Stimulated activated memory B cell treated with anti-CD40 and anti-IgM and Interleukin-4, amounts not matched to agents 10 μg/mL and 1 μg/mL and 100 μg/mL, for 72 hours (primary cell): ENCODE data around the gene WDR17.
"Not testable (repeated sequence)": the region's sequence is repeated elsewhere in the genome, so short reads cannot be mapped to it uniquely, and the experiment has no call there.

ENCODE experiments used
- ATAC-seq: fragments of 150-1000 bp; cut with Tn5 transposase; 2 replicates; pipeline ENCODE4 v1.10.0; 2021
- H3K27ac Mint-ChIP-seq: one replicate; pipeline ENCODE4 v1.8.0; 2022; ENCODE audit warnings: mild to moderate bottlenecking, mixed read lengths
- H3K27me3 Mint-ChIP-seq: one replicate; pipeline ENCODE4 v1.8.0; 2022; ENCODE audit warnings: mixed read lengths
- H3K36me3 Mint-ChIP-seq: one replicate; pipeline ENCODE4 v1.8.0; 2022; ENCODE audit warnings: mixed read lengths
- H3K4me1 Mint-ChIP-seq: one replicate; pipeline ENCODE4 v1.8.0; 2022; ENCODE audit warnings: mixed read lengths
- H3K4me3 Mint-ChIP-seq: one replicate; pipeline ENCODE4 v1.8.0; 2022; ENCODE audit warnings: mild to moderate bottlenecking, moderate library complexity, mixed read lengths
- H3K9me3 Mint-ChIP-seq: one replicate; pipeline ENCODE4 v1.8.0; 2022; ENCODE audit warnings: mixed read lengths

WDR17 gene

DNA sequence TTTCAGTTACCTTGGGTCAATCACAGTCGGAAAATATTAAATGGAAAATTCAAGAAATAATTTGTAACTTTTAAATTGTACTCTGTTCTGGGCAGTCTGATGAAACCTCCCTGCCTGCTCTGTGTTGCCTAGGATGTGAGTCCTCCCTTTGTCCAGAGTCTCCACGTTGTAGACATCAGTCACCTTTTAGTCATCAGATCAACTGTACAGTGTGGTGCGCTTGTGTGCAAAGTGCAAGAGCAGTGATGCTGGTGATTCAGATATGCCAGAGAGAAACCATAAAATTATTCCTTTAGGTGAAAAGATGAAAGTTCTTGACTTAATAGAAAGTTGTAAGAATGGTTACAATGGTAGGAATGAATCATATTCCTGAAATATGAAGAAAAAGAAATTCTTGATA, 128.3 kb downstream of the WDR17 start:
- H3K9me3 Mint-ChIP-seq: no peaks in the 10 kb centered on the region
- peaks cover 27% of the 10 kb centered on the region for H3K27me3 Mint-ChIP-seq
- peaks cover 12% of the 10 kb centered on the region for H3K4me1 Mint-ChIP-seq
- H3K36me3 Mint-ChIP-seq: no peaks in the 10 kb centered on the region
- no peak for ATAC-seq
- no peak overlapping the region for H3K4me3 Mint-ChIP-seq
- no peak overlapping the region for H3K27ac Mint-ChIP-seq

DNA sequence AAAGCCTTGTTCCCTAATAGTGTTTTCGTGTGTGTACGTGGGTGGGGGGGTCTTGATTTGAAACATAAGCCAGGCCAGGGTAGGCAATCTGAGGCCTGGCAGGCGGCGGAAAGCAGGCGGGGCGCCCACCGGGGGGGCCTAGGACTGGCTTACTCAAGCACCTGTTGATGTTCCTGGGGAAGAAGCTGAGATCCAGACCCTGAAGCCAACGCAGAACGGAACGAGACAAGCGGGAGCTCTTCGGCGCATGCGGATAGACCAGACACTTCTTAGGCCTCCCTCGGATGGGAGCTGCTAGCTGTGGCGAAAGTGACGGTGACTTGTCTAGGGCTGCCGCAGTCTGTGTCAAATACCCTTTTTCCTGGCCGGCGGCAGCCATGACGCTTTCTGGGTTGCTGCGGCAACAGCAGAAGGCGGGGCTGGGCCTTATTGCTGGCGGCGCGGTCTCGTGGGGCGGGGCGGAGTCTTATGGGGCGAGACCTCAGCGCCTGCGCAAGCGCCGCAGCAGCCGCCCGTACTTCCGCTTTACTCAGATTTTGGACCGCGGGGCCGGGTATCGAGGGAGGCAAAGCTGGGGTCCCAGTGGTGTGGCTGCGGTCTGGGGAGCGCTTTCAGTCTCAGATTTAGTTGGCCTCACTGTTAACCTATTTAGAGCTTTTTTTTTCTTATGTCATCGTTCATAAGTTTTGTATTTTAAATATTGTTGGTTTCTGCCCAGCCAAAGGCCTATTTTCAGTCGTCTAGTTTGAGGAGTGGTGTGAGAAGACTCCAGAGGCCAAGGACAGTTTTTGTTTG, 129.7 kb downstream of the WDR17 start, which contains the start of gene SPATA4:
TSS of gene SPATA4 (minus strand) at position 402 of the 795 bp plus-strand sequence. CDS start at position 379, 23 bp downstream.
- peaks cover 12% of the 10 kb centered on the region for H3K4me1 Mint-ChIP-seq
- H3K36me3 Mint-ChIP-seq: no peaks in the 10 kb centered on the region
- ATAC-seq: peak; percentile 98
- peaks cover 17% of the 10 kb centered on the region for H3K27me3 Mint-ChIP-seq
- peak within 1 kb of the TSS; percentile 90 for H3K4me3 Mint-ChIP-seq
- no peaks in the 10 kb centered on the region for H3K9me3 Mint-ChIP-seq
- peak within 1 kb of the TSS; percentile 80 for H3K27ac Mint-ChIP-seq

DNA sequence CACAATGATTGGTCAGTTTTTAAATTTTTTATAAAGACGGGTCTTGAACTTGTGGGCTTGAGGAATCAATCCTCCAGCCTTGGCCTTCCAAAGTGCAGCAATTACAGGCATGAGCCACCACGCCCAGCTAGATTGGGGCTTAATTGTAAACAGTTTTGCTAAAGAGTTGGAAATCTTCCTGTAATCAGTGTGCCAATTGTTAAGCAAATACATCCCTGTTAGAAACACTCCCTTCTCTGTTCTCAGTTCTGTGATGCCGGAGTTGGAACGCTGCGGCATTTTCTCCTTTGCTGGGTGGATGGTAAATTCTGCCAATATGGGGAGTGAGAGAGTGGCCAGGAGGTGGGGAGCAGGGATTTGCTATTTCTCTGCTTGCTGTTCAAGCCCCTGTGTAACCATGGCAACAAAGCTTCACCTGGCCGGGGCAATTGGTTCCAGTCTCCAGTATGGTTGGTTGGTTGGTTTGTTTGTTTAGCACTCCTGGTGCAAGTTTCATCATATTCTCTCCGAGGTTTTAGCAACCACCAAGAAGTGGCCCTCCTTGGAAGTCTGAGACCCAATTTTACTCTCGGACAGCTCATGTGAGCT, 132.8 kb downstream of the WDR17 start:
- Mint-ChIP-seq H3K4me3 (no peak overlapping the region), H3K27me3 (peaks cover 9% of the 10 kb centered on the region), H3K36me3 (no peaks in the 10 kb centered on the region), H3K4me1 (peaks cover 12% of the 10 kb centered on the region), H3K9me3 (no peaks in the 10 kb centered on the region), H3K27ac (no peak overlapping the region)
- no peak for ATAC-seq

DNA sequence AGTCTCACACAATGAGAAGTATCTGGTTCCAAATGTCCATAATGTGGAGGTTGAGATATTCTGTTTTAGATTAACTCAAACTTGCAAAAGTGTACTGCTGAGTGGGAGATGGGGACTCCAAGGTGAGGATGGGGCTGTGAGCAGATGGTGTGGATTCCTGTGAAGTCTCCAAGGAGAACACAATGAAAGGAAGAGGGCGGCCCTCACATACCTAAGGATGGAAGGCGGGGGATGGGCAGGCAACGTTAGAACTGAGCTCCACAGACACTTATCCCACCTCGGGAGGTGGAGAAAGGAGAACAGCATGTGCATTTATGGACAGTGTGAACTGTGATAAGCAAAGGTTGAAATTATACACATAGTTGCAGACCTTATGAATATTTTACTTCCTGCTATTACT, 139.7 kb downstream of the WDR17 start:
- Mint-ChIP-seq H3K27ac (no peak overlapping the region), H3K27me3 (peaks cover 46% of the 10 kb centered on the region), H3K9me3 (no peaks in the 10 kb centered on the region), H3K4me3 (no peak overlapping the region), H3K36me3 (no peaks in the 10 kb centered on the region), H3K4me1 (peaks cover under 1% of the 10 kb centered on the region)
- ATAC-seq: no peak

DNA sequence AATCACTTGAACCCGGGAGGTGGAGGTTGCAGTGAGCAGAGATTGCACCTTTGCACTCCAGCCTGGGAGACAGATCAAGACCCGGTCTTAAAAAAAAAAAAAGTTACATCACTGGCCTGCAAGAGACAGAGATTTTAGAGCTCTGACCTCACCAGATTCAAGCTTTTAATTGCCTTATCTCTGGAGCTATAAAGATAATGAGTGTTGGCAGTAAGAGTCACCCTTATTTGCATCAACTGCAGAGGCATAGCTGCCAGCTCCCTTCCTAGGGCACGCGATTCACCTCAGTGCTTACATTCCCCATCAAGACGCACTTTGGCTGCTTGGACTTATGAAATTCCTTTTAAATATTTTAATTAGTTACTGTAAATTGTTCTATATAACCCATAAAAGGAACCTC, 142.2 kb downstream of the WDR17 start:
- ATAC-seq: no peak

DNA sequence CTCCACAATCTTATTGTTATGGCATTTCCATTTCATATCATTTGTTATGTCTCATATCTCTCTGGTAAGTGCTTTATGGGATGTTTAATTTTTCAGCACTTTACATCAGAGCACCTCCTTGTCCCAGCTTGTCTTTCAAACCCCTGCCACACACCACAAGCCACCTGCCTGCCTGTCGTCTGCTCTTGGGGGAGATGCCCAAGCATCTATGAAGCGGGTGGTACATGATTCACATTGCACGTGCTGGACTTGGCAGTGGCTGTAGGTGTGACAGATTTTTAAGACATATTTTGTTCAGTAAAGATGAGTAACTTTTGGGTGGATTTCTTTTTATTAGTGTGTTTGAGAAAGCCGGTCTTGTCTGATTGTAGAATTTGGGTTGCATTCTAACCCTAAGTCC, 143.9 kb downstream of the WDR17 start:
- Mint-ChIP-seq H3K4me1 (peaks cover 8% of the 10 kb centered on the region), H3K4me3 (no peak overlapping the region), H3K27me3 (peaks cover 38% of the 10 kb centered on the region), H3K9me3 (peaks cover 5% of the 10 kb centered on the region), H3K36me3 (no peaks in the 10 kb centered on the region), H3K27ac (no peak overlapping the region)
- ATAC-seq: no peak

More for the DNA sequence above, 142.2 kb downstream of the WDR17 start:
- Mint-ChIP-seq H3K27me3 (peaks cover 51% of the 10 kb centered on the region), H3K9me3 (peaks cover 5% of the 10 kb centered on the region), H3K4me3 (no peak overlapping the region), H3K4me1 (peaks cover 8% of the 10 kb centered on the region), H3K36me3 (no peaks in the 10 kb centered on the region), H3K27ac (no peak overlapping the region)

DNA sequence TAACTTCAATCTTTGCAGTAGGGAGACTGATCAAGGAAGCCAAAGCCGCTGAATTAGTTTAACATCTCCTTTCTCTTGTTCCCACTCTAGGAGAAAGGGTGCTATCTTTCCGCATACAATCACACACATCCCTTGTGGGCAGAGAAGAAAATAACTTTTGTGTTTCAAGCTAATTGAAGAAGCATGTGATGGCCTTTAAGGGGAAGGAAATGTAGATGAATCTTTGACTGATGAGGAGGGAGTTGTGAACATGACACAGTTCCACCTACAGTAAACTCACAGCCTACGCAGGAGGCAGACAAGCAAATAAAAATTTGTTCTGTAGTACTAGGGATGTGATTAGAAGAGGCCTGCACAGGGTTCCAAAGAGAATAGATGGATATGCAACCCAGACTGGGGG, 144.5 kb downstream of the WDR17 start:
- no peak for ATAC-seq
- Mint-ChIP-seq H3K4me1 (peaks cover 8% of the 10 kb centered on the region), H3K4me3 (no peak overlapping the region), H3K27ac (no peak overlapping the region), H3K36me3 (no peaks in the 10 kb centered on the region), H3K27me3 (peaks cover 35% of the 10 kb centered on the region), H3K9me3 (peaks cover 5% of the 10 kb centered on the region)

DNA sequence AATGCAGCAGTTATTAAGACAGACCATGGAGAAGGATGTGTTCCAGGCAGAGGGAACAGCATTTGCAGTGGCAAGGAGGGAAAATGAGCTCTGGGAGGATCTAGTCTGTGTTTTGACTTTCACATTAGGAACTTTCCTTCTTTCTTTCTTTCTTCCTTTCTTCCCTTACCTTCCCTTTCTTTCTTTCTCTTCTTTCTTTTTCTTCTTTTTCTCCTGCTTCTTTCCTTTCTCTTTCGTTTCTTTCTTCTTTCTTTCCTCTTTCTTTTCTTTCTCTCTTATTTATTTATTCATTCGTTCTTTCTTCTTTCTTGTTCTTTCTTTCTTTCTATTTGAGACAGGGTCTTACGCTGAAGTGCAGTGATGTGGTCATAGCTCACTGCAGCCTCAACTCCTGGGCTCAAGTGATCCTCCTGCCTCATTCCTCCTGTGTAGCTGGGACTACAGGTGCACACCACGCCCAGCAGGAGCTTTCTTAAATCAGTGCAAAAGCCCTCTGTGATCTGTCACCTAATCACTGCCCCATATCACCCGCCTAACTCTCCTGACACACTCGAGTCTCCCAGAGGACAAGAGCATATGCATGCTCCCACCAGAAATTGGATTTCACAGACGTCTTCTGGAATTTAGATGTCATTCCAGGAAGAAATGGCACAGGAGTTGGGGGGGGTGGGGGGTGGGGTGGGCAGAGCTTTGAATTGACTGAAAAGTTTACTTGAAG, 145.1 kb downstream of the WDR17 start:
- Mint-ChIP-seq H3K36me3 (no peaks in the 10 kb centered on the region), H3K27ac (no peak overlapping the region), H3K27me3 (peaks cover 28% of the 10 kb centered on the region), H3K4me3 (no peak overlapping the region), H3K9me3 (peaks cover 5% of the 10 kb centered on the region), H3K4me1 (peaks cover 8% of the 10 kb centered on the region)
- ATAC-seq: no peak

DNA sequence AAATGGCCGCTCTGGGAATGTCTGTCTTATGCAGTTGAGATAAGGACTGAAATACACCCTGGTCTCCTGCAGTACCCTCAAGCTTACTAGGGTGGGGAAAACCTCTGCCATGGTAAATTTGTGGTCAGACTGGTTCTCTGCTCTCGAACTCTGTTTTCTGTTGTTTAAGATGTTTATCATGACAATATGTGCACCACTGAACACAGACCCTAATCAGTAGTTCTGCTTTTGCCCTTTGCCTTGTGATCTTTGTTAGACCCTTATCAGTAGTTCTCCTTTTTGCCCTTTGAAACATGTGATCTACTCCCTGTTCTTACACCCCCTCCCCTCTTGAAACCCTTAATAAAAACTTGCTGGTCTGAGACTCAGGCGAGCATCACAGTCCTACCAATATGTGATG, 146.7 kb downstream of the WDR17 start:
- peaks cover 12% of the 10 kb centered on the region for H3K27me3 Mint-ChIP-seq
- not testable (repeated sequence) for H3K4me1 Mint-ChIP-seq, H3K27ac Mint-ChIP-seq, H3K36me3 Mint-ChIP-seq, H3K4me3 Mint-ChIP-seq, H3K9me3 Mint-ChIP-seq, ATAC-seq

DNA sequence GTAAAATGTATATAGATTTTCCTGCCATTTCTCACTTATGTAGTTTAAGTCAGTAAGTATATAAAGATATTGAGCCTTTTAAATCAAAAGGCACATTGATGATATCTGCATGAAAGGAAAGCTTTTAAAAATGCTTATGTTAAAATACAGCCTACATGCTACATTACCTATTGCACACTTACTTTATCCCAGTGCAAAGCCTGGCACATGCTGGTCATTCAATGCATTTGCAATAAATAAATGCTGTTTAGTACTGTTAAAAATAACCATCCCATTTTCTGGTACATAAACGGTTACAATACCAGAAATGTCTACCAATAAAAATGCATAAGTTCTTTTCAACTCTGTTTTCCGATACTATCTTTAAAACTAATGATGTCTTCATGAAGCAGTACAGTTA, 151.9 kb downstream of the WDR17 start:
- no peaks in the 10 kb centered on the region for H3K4me1 Mint-ChIP-seq
- ATAC-seq: no peak
- peaks cover 2% of the 10 kb centered on the region for H3K9me3 Mint-ChIP-seq
- H3K27me3 Mint-ChIP-seq: no peaks in the 10 kb centered on the region
- H3K27ac Mint-ChIP-seq: no peak overlapping the region
- H3K4me3 Mint-ChIP-seq: no peak overlapping the region
- H3K36me3 Mint-ChIP-seq: no peaks in the 10 kb centered on the region

DNA sequence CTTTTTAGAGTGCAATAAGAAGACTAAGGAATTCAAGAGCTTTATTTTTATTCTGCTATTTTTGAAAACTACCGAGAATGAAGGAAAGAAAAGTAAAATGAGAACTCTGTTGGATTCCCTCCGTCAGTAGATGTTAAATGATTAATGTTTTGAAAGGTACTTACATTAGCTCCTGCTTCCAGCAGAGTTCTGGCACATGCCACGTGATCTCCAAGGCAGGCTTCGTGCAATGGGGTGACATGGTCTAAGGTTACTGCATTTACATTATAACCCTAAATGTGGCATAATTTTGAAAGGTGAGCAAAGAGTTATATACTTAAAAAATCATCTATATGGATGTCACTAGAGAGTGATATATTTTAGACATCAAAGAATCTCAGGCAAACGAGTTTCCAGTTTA, 156.5 kb downstream of the WDR17 start:
- Mint-ChIP-seq H3K27me3 (peaks cover 11% of the 10 kb centered on the region), H3K36me3 (no peaks in the 10 kb centered on the region), H3K4me3 (no peak overlapping the region), H3K9me3 (no peaks in the 10 kb centered on the region), H3K4me1 (no peaks in the 10 kb centered on the region), H3K27ac (no peak overlapping the region)
- no peak for ATAC-seq

DNA sequence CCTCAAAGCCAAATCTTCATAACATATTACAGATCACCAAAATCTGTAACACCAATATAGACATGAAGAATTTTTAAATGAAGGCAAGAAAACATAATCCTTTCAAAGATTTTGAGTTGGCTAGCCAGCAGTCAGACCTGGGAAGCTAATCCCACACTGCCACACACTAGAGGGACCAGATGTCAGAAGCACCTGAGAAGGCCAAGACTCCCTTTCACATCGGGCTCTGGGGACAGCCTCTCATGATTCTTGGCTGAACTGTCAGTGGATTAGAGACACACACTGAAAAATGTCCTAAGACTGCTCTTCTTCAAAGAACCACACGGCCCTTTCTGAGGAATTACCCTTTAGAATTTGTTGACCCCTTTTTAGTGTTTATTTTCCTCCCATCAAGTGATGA, 157.9 kb downstream of the WDR17 start:
- no peak overlapping the region for H3K27ac Mint-ChIP-seq
- H3K36me3 Mint-ChIP-seq: no peaks in the 10 kb centered on the region
- H3K4me3 Mint-ChIP-seq: no peak overlapping the region
- H3K4me1 Mint-ChIP-seq: no peaks in the 10 kb centered on the region
- no peaks in the 10 kb centered on the region for H3K9me3 Mint-ChIP-seq
- ATAC-seq: no peak
- peaks cover 11% of the 10 kb centered on the region for H3K27me3 Mint-ChIP-seq

DNA sequence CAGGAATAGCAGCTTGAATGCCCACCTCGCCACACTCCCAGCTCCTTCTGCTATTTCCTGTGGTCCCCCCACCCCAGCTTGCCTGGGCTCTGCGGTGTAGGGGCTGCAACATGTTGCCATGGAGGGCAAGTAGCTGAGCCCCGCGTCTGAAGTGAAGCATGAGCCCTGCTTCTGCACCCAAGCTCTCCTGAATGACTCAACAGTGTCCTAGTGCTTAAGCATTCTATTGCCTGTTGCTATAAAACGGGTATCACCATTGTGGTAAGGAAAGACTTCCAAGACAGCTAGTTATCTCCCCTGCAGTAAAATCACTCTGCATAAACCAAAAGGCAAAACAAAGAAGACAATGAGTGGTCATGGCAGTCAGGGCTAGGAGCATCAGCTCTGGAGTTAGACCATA, 161.1 kb downstream of the WDR17 start:
- ATAC-seq: no peak

DNA sequence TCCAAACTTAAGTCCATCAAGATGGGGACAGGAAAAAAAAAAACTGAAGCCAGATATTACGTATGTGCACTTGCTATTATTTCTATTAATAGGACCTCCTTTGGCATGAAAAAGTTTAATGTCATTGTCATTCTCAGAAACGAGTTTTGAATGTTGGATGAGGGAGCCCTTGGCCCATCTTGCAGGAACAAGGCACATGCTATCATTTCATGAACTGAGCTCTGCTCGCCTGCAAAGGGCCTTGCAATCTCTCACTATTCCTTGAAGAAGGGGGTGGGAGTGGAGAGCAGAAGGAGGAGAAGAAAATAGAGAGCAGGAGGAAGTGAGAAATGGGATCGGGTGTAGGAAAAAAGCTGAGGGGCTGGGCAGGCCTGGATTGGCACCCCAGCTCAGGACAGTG, 164.0 kb downstream of the WDR17 start:
- peaks cover 11% of the 10 kb centered on the region for H3K27me3 Mint-ChIP-seq
- no peak for ATAC-seq
- no peaks in the 10 kb centered on the region for H3K36me3 Mint-ChIP-seq

More for the DNA sequence above, 161.1 kb downstream of the WDR17 start:
- H3K4me1 Mint-ChIP-seq: no peaks in the 10 kb centered on the region
- H3K27me3 Mint-ChIP-seq: peaks cover 11% of the 10 kb centered on the region
- H3K4me3 Mint-ChIP-seq: no peak overlapping the region
- H3K9me3 Mint-ChIP-seq: no peaks in the 10 kb centered on the region
- no peak overlapping the region for H3K27ac Mint-ChIP-seq
- no peaks in the 10 kb centered on the region for H3K36me3 Mint-ChIP-seq

More for the DNA sequence above, 164.0 kb downstream of the WDR17 start:
- Mint-ChIP-seq H3K9me3 (no peaks in the 10 kb centered on the region), H3K27ac (no peak overlapping the region), H3K4me1 (no peaks in the 10 kb centered on the region), H3K4me3 (no peak overlapping the region)
